Stomach (tissue), 9 donors: ENCODE measurements around the gene FAM229B. TPM values are rescaled to one million over a fixed set of nuclear protein-coding genes. Genes with fewer than 3 reads are reported as not detected.
A peak's percentile ranks its signal among the peaks of the same experiment; 100 is the strongest.

Source experiments
- DNase-seq, 2 donors: peaks; one replicate each; pipeline versions ENCODE4 v3.0.0 to v3.0.0-alpha.2; 2013 to 2019
- H3K27ac ChIP-seq, 5 donors: fragments of 200-600 bp in 4 of 5; sonication (generic) in 4 of 5; one replicate each; pipeline ENCODE4 v1.5.1; 2013 to 2019; ENCODE audit warnings: mild to moderate bottlenecking in 1 of 5, moderate library complexity in 1 of 5
- H3K27me3 ChIP-seq, 3 donors: fragments of 200-600 bp; sonication (generic); one replicate each; pipeline ENCODE4 v1.5.1; 2017 to 2019; ENCODE audit warnings: mixed run types in 1 of 3
- H3K36me3 ChIP-seq, 4 donors: fragments of 200-600 bp; sonication (generic); 1 replicate in 3 of 4; 2 replicates in 1 of 4; pipeline ENCODE4 v1.5.1; 2016 to 2019
- H3K4me1 ChIP-seq, 4 donors: fragments of 200-600 bp; sonication (generic); one replicate each; pipeline ENCODE4 v1.5.1; 2016 to 2019
- H3K4me3 ChIP-seq, 4 donors: fragments of 200-600 bp; sonication (generic) in 3 of 4; one replicate each; pipeline ENCODE4 v1.5.1; 2016 to 2019; ENCODE audit warnings: mild to moderate bottlenecking in 1 of 4
- H3K9me3 ChIP-seq, 4 donors: fragments of 200-600 bp; sonication (generic); one replicate each; pipeline ENCODE4 v1.5.1; 2016 to 2019
- CTCF ChIP-seq, 7 experiments: fragments of 450-650 bp in 4 of 7; fragments of 200-600 bp in 3 of 7; sonication (generic) in 3 of 7; IDR thresholded peaks; one replicate each; pipeline ENCODE4 v1.5.1; 2016 to 2019; ENCODE audit warnings: antibody characterized with exemption in 7 of 7, control low read depth in 2 of 7, mild to moderate bottlenecking in 1 of 7
- EP300 ChIP-seq: sonication (generic); formaldehyde crosslinking; IDR thresholded peaks from one replicate; pipeline ENCODE4 v1.6.1; 2017; ENCODE audit warnings: antibody characterized with exemption
- POLR2A ChIP-seq, 4 donors: fragments of 450-650 bp; IDR thresholded peaks; one replicate each; pipeline ENCODE4 v1.6.1; 2016; ENCODE audit warnings: antibody characterized with exemption in 4 of 4, control low read depth in 2 of 4, mild to moderate bottlenecking in 1 of 4, moderate library complexity in 1 of 4
- POLR2AphosphoS5 ChIP-seq, 3 donors: sonication (generic); formaldehyde crosslinking; IDR thresholded peaks; one replicate each; pipeline ENCODE4 v1.6.1; 2016; ENCODE audit warnings: antibody characterized with exemption in 3 of 3
- WGBS, 5 donors: extraction: QIAGEN DNeasy Blood & Tissue Kit in 3 of 5; methylation state at CpG; one replicate each; pipeline versions ENCODE4 v1.1.5 to v1.1.7; 2013 to 2018; 5-methylcytosine and 5-hydroxymethylcytosine counted together
- intact Hi-C: fragments of 100-400 bp; cut with DNase I; formaldehyde crosslinking; loops from one replicate; pipeline ENCODE4 v1.15.1; 2023; ENCODE audit warnings: low total_unique reads
- polyA plus RNA-seq, 3 donors: library from polyadenylated mRNA; stranded (reverse); fragments of 200-250 nt; gene quantifications; one replicate each; pipeline ENCODE4 v1.2.3, GENCODE V29; 2013
- total RNA-seq, 5 donors: library from RNA; depleted of rRNA; stranded (reverse); fragments of >200 nt; gene quantifications; one replicate each; pipeline versions ENCODE4 v1.1.0 to v1.2.3, GENCODE V29; 2014 to 2016
- donor health status: healthy with polysubstance abuse.
- donor health status: Bipolar disorder and iron deficiency.
- donor health status: healthy.

The FAM229B gene
- total and polyA plus RNA-seq, 8 donors: 8.1 to 32.4 (median 14.7) TPM; not detected in 1

- intact Hi-C loops: no loop called here
These were observed 5.8 kb upstream of the FAM229B start for GRCh38 chr6:112081569-112081968.

GRCh38 chr6:112085286-112086065, 1.9 kb upstream of the FAM229B start:
- no peak for DNase-seq
- intact Hi-C loops: no loop called here

More at GRCh38 chr6:112081569-112081968, 5.8 kb upstream of the FAM229B start:
- TF ChIP-seq CTCF (IDR thresholded peaks at IDR 0.05): no peak
- TF ChIP-seq POLR2A (IDR thresholded peaks at IDR 0.05): no peak
- no peak for TF ChIP-seq EP300
- TF ChIP-seq POLR2AphosphoS5 (IDR thresholded peaks at IDR 0.05): no peak
- H3K27me3 ChIP-seq: no peaks in the 10 kb centered on the region
- H3K9me3 ChIP-seq: no peaks in the 10 kb centered on the region
- peaks cover 8 to 72% (median 62%) of the 10 kb centered on the region in 4 donors for H3K36me3 ChIP-seq
- no peak overlapping the region for H3K27ac ChIP-seq
- no peak for DNase-seq
- peaks cover 0 to 23% (median 11%) of the 10 kb centered on the region in 4 donors for H3K4me1 ChIP-seq
- 88 to 95% (median 93%) methylated on average over 4 of the region's 4 CpGs for WGBS, 5 donors
- H3K4me3 ChIP-seq: no peak overlapping the region

GRCh38 chr6:112086744-112087135, 651 bp upstream of the FAM229B start:
- Histone ChIP-seq H3K27ac (peak overlapping the region; percentile 83 to 93 (median 86)), H3K9me3 (no peaks in the 10 kb centered on the region), H3K4me1 (peaks cover 0 to 37% (median 19%) of the 10 kb centered on the region in 4 donors), H3K27me3 (no peaks in the 10 kb centered on the region), H3K4me3 (peak overlapping the region; percentile 76 to 91 (median 84)), H3K36me3 (peaks cover 0 to 28% (median 17%) of the 10 kb centered on the region in 4 donors)
- peak in 1 of 2 donors; percentile 58 for DNase-seq
- intact Hi-C loops: no loop called here
- no peak for TF ChIP-seq EP300
- TF ChIP-seq CTCF (IDR thresholded peaks at IDR 0.05): peak in 2 of 7 experiments; percentile 16 to 21
- WGBS, 5 donors: 0 to 1% (median 0%) methylated on average over 8 of the region's 8 CpGs

More at GRCh38 chr6:112085286-112086065, 1.9 kb upstream of the FAM229B start:
- Histone ChIP-seq H3K27me3 (no peaks in the 10 kb centered on the region), H3K4me3 (no peak overlapping the region), H3K4me1 (peaks cover 0 to 34% (median 17%) of the 10 kb centered on the region in 4 donors), H3K27ac (no peak overlapping the region), H3K9me3 (no peaks in the 10 kb centered on the region), H3K36me3 (peaks cover 4 to 34% (median 24%) of the 10 kb centered on the region in 4 donors)
- WGBS, 5 donors: 65 to 74% (median 65%) methylated on average over 8 of the region's 8 CpGs
- TF ChIP-seq CTCF (IDR thresholded peaks at IDR 0.05): no peak
- TF ChIP-seq POLR2AphosphoS5 (IDR thresholded peaks at IDR 0.05): no peak
- TF ChIP-seq POLR2A (IDR thresholded peaks at IDR 0.05): no peak
- TF ChIP-seq EP300: no peak

- peak overlapping the region; percentile 76 to 91 (median 84) for H3K4me3 ChIP-seq
- H3K27ac ChIP-seq: peak overlapping the region in 4 of 5 donors; percentile 84 to 93 (median 88)
- TF ChIP-seq EP300: no peak
- no peak for TF ChIP-seq CTCF (IDR thresholded peaks at IDR 0.05)
- TF ChIP-seq POLR2AphosphoS5 (IDR thresholded peaks at IDR 0.05): no peak
- no peak for TF ChIP-seq POLR2A (IDR thresholded peaks at IDR 0.05)
- no peak for DNase-seq
- H3K9me3 ChIP-seq: no peaks in the 10 kb centered on the region
- 20 to 24% (median 22%) methylated on average over 7 of the region's 7 CpGs for WGBS, 5 donors
- no peaks in the 10 kb centered on the region for H3K27me3 ChIP-seq
- H3K4me1 ChIP-seq: peaks cover 0 to 39% (median 19%) of the 10 kb centered on the region in 4 donors
- H3K36me3 ChIP-seq: peaks cover 0 to 23% (median 17%) of the 10 kb centered on the region in 4 donors
- intact Hi-C loops: no loop called here
These were observed 525 bp downstream of the FAM229B start for GRCh38 chr6:112087916-112088315.
